IPS DF 6.9 (cell line): ENCODE data around the gene MBNL1.

Experiments
- DNase-seq: peaks from one replicate; pipeline ENCODE4 v3.0.0-alpha.2; 2013; ENCODE audit warnings: low read depth, low spot score
- H3K27ac ChIP-seq: one replicate; pipeline ENCODE4 v1.5.1; 2013; ENCODE audit warnings: low read length, control low read depth
- H3K27me3 ChIP-seq: 2 replicates; pipeline ENCODE4 v1.6.1; 2013; ENCODE audit warnings: mild to moderate bottlenecking, low read length; ENCODE audit not compliant: control insufficient read depth, insufficient read depth
- H3K36me3 ChIP-seq: 2 replicates; pipeline ENCODE4 v1.6.1; 2013; ENCODE audit warnings: low read length; ENCODE audit not compliant: control insufficient read depth, insufficient read depth
- H3K4me1 ChIP-seq: 2 replicates; pipeline ENCODE4 v1.6.1; 2013; ENCODE audit warnings: low read length; ENCODE audit not compliant: control insufficient read depth, insufficient read depth
- H3K4me3 ChIP-seq: 2 replicates; pipeline ENCODE4 v1.5.1; 2013; ENCODE audit warnings: mild to moderate bottlenecking, low read length
- H3K9me3 ChIP-seq: 2 replicates; pipeline ENCODE4 v1.6.1; 2013; ENCODE audit warnings: low read length, inconsistent platforms; ENCODE audit not compliant: control insufficient read depth, insufficient read depth
- WGBS: extraction: QIAGEN DNeasy Blood & Tissue Kit; methylation state at CpG from one replicate; pipeline ENCODE4 v1.1.7; 2013; ENCODE audit warnings: mixed read lengths, missing lambda C conversion rate; ENCODE audit not compliant: insufficient read length, insufficient coverage; 5-methylcytosine and 5-hydroxymethylcytosine counted together

MBNL1 gene

GRCh38 chr3:152296971-152297370, 28.2 kb downstream of the MBNL1 start:
- WGBS, result no CpG with 5 or more reads among the region's 1 CpG
- Histone ChIP-seq H3K36me3 (no peaks in the 10 kb centered on the region), H3K9me3 (no peaks in the 10 kb centered on the region), H3K27me3 (no peaks in the 10 kb centered on the region), H3K4me1 (peaks cover 1% of the 10 kb centered on the region; the same call in 1 of the 2 replicates), H3K27ac (no peak overlapping the region), H3K4me3 (no peak overlapping the region)
- no peak for DNase-seq

- DNase-seq, result no peak
- no CpG with 5 or more reads among the region's 14 CpGs for WGBS
- H3K9me3 ChIP-seq, result no peaks in the 10 kb centered on the region
- peaks cover 1% of the 10 kb centered on the region; the same call in 1 of the 2 replicates for H3K4me1 ChIP-seq
- no peaks in the 10 kb centered on the region for H3K27me3 ChIP-seq
- no peak overlapping the region for H3K27ac ChIP-seq
- H3K4me3 ChIP-seq, result no peak overlapping the region
- H3K36me3 ChIP-seq, result no peaks in the 10 kb centered on the region
Observed at GRCh38 chr3:152298393-152299248, 29.9 kb downstream of the MBNL1 start.

- Histone ChIP-seq H3K4me3 (no peak overlapping the region), H3K27ac (no peak overlapping the region), H3K4me1 (peaks cover 1% of the 10 kb centered on the region; the same call in 1 of the 2 replicates), H3K9me3 (no peaks in the 10 kb centered on the region), H3K36me3 (no peaks in the 10 kb centered on the region), H3K27me3 (no peaks in the 10 kb centered on the region)
- no peak for DNase-seq
- no CpG with 5 or more reads among the region's 9 CpGs for WGBS
Observed at GRCh38 chr3:152299249-152299976, 30.7 kb downstream of the MBNL1 start.

- Histone ChIP-seq H3K27me3 (no peaks in the 10 kb centered on the region), H3K4me1 (peaks cover 1% of the 10 kb centered on the region; the same call in 1 of the 2 replicates), H3K4me3 (no peak overlapping the region), H3K27ac (no peak overlapping the region), H3K36me3 (no peaks in the 10 kb centered on the region), H3K9me3 (no peaks in the 10 kb centered on the region)
- WGBS, result no CpG with 5 or more reads among the region's 8 CpGs
- DNase-seq, result no peak
Observed at GRCh38 chr3:152300029-152300731, 31.5 kb downstream of the MBNL1 start.

GRCh38 chr3:152301745-152302181, 33.0 kb downstream of the MBNL1 start:
- no peaks in the 10 kb centered on the region for H3K9me3 ChIP-seq
- DNase-seq, result no peak
- no peaks in the 10 kb centered on the region for H3K27me3 ChIP-seq
- H3K4me3 ChIP-seq, result no peak overlapping the region
- no CpG with 5 or more reads among the region's 3 CpGs for WGBS
- H3K27ac ChIP-seq, result no peak overlapping the region
- H3K4me1 ChIP-seq, result peaks cover 1% of the 10 kb centered on the region; the same call in 1 of the 2 replicates
- no peaks in the 10 kb centered on the region for H3K36me3 ChIP-seq

GRCh38 chr3:152302521-152303021, 33.8 kb downstream of the MBNL1 start:
- Histone ChIP-seq H3K27ac (no peak overlapping the region), H3K36me3 (no peaks in the 10 kb centered on the region), H3K9me3 (no peaks in the 10 kb centered on the region), H3K4me3 (no peak overlapping the region), H3K4me1 (peaks cover 2% of the 10 kb centered on the region; the same call in 1 of the 2 replicates), H3K27me3 (no peaks in the 10 kb centered on the region)
- no peak for DNase-seq
- WGBS, result no CpG with 5 or more reads among the region's 4 CpGs

- Histone ChIP-seq H3K36me3 (no peaks in the 10 kb centered on the region), H3K4me1 (peaks cover 1% of the 10 kb centered on the region; the same call in 1 of the 2 replicates), H3K27ac (no peak overlapping the region)
Observed at GRCh38 chr3:152304160-152304559, 35.4 kb downstream of the MBNL1 start.

GRCh38 chr3:152305075-152305474, 36.3 kb downstream of the MBNL1 start:
- peak; percentile 5 for DNase-seq
- H3K9me3 ChIP-seq, result no peaks in the 10 kb centered on the region

More at GRCh38 chr3:152304160-152304559, 35.4 kb downstream of the MBNL1 start:
- no peak for DNase-seq
- Histone ChIP-seq H3K9me3 (no peaks in the 10 kb centered on the region), H3K4me3 (no peak overlapping the region), H3K27me3 (no peaks in the 10 kb centered on the region)

GRCh38 chr3:152307829-152308474, 39.2 kb downstream of the MBNL1 start:
- Histone ChIP-seq H3K9me3 (no peaks in the 10 kb centered on the region), H3K36me3 (no peaks in the 10 kb centered on the region), H3K27ac (no peak overlapping the region), H3K4me1 (0 out of 2 replicates have a peak, but pooled peaks cover 1% of the 10 kb centered on the region), H3K4me3 (no peak overlapping the region), H3K27me3 (no peaks in the 10 kb centered on the region)
- no peak for DNase-seq
- WGBS, result no CpG with 5 or more reads among the region's 1 CpG

More at GRCh38 chr3:152305075-152305474, 36.3 kb downstream of the MBNL1 start:
- peaks cover 1% of the 10 kb centered on the region; the same call in 1 of the 2 replicates for H3K4me1 ChIP-seq
- H3K4me3 ChIP-seq, result no peak overlapping the region
- H3K36me3 ChIP-seq, result no peaks in the 10 kb centered on the region
- no peak overlapping the region for H3K27ac ChIP-seq
- H3K27me3 ChIP-seq, result no peaks in the 10 kb centered on the region
- WGBS, result no CpG with 5 or more reads among the region's 2 CpGs
